GM21528 (cell line): ENCODE results near the gene SLC23A2.
"Not testable (repeated sequence)": the region's sequence is repeated elsewhere in the genome, so short reads cannot be mapped to it uniquely, and the experiment has no call there.

Experiments
- ATAC-seq: cut with Tn5 transposase; IDR thresholded peaks from one replicate; pipeline ENCODE4 v1.9.1; 2021; ENCODE audit warnings: mild to moderate bottlenecking, moderate library complexity; ENCODE audit not compliant: unreplicated experiment, low FRiP score

SLC23A2 gene

GRCh38 chr20:5013682-5014447, 12.6 kb upstream of the SLC23A2 start:
- ATAC-seq, result no peak

GRCh38 chr20:5008759-5009158, 7.4 kb upstream of the SLC23A2 start:
- no peak for ATAC-seq

GRCh38 chr20:5005326-5005725, 4.0 kb upstream of the SLC23A2 start:
- ATAC-seq, result no peak

- not testable (repeated sequence) for ATAC-seq
These were observed 3.5 kb upstream of the SLC23A2 start for GRCh38 chr20:5004825-5005224.

- ATAC-seq, result no peak
These were observed 2.3 kb upstream of the SLC23A2 start for GRCh38 chr20:5003626-5004025.

GRCh38 chr20:5002077-5002413, 735 bp upstream of the SLC23A2 start:
- ATAC-seq, result no peak

- ATAC-seq, result no peak
These were observed 792 bp downstream of the SLC23A2 start for GRCh38 chr20:5000263-5001173.

GRCh38 chr20:4999788-5000187, 1.5 kb downstream of the SLC23A2 start:
- no peak for ATAC-seq

- no peak for ATAC-seq
These were observed 3.1 kb downstream of the SLC23A2 start for GRCh38 chr20:4998160-4998651.

- ATAC-seq, result no peak
These were observed 4.1 kb downstream of the SLC23A2 start for GRCh38 chr20:4997222-4997621.

GRCh38 chr20:4989570-4989969, 11.7 kb downstream of the SLC23A2 start:
- no peak for ATAC-seq

- no peak for ATAC-seq
These were observed 14.2 kb downstream of the SLC23A2 start for GRCh38 chr20:4987130-4987529.

- no peak for ATAC-seq
These were observed 15.7 kb downstream of the SLC23A2 start for GRCh38 chr20:4985658-4986057.

GRCh38 chr20:4982281-4982680, 19.0 kb downstream of the SLC23A2 start:
- ATAC-seq, result no peak

GRCh38 chr20:4979841-4980410, 21.4 kb downstream of the SLC23A2 start:
- ATAC-seq, result no peak

- ATAC-seq, result no peak
These were observed 23.0 kb downstream of the SLC23A2 start for GRCh38 chr20:4978050-4978918.

- not testable (repeated sequence) for ATAC-seq
These were observed 25.3 kb downstream of the SLC23A2 start for GRCh38 chr20:4976014-4976413.

- ATAC-seq, result peak; percentile 79
These were observed 27.8 kb downstream of the SLC23A2 start for GRCh38 chr20:4973330-4974097.

GRCh38 chr20:4972506-4973251, 28.6 kb downstream of the SLC23A2 start:
- ATAC-seq, result no peak
